ELR (cell line): ENCODE data around the gene ITPKB.

ENCODE experiments used
- DNase-seq: peaks from one replicate; pipeline ENCODE4 v3.0.0-alpha.2; 2015; ENCODE audit warnings: low read depth

ITPKB gene

GRCh38 chr1:226665505-226666163 lies 73.4 kb downstream of the ITPKB start:
- no peak for DNase-seq

- DNase-seq: peak; percentile 80
Observed at GRCh38 chr1:226664413-226665101, 74.5 kb downstream of the ITPKB start.

GRCh38 chr1:226663327-226663704 lies 75.8 kb downstream of the ITPKB start:
- DNase-seq: no peak

- DNase-seq: peak; percentile 98
Observed at GRCh38 chr1:226662642-226663326, 76.3 kb downstream of the ITPKB start.

- DNase-seq: peak; percentile 12
Observed at GRCh38 chr1:226661965-226662364, 77.1 kb downstream of the ITPKB start.

- DNase-seq: no peak
Observed at GRCh38 chr1:226661271-226661670, 77.8 kb downstream of the ITPKB start.

- DNase-seq: no peak
Observed at GRCh38 chr1:226660410-226661182, 78.5 kb downstream of the ITPKB start.

GRCh38 chr1:226659641-226660040 lies 79.4 kb downstream of the ITPKB start:
- DNase-seq: no peak

- no peak for DNase-seq
Observed at GRCh38 chr1:226659136-226659535, 79.9 kb downstream of the ITPKB start.

GRCh38 chr1:226658546-226659125 lies 80.4 kb downstream of the ITPKB start:
- no peak for DNase-seq

- DNase-seq: no peak
Observed at GRCh38 chr1:226657895-226658545, 81.1 kb downstream of the ITPKB start.

GRCh38 chr1:226656601-226657277 lies 82.3 kb downstream of the ITPKB start:
- DNase-seq: peak; percentile 84

GRCh38 chr1:226656201-226656600 lies 82.9 kb downstream of the ITPKB start:
- DNase-seq: no peak

- no peak for DNase-seq
Observed at GRCh38 chr1:226655251-226656163, 83.6 kb downstream of the ITPKB start.

GRCh38 chr1:226654668-226655055 lies 84.4 kb downstream of the ITPKB start:
- no peak for DNase-seq

GRCh38 chr1:226654046-226654667 lies 84.9 kb downstream of the ITPKB start:
- DNase-seq: peak; percentile 28

GRCh38 chr1:226653311-226653921 lies 85.7 kb downstream of the ITPKB start:
- DNase-seq: no peak

GRCh38 chr1:226652613-226653012 lies 86.5 kb downstream of the ITPKB start:
- DNase-seq: no peak

- no peak for DNase-seq
Observed at GRCh38 chr1:226651732-226652105, 87.4 kb downstream of the ITPKB start.
